WERI-Rb-1 (cell line): ENCODE measurements around the gene GSN.

Experiments
- DNase-seq: peaks from one replicate; pipeline ENCODE4 v3.0.0-alpha.2; 2020
- H3K27ac ChIP-seq: fragments of 250-450 bp; sonication (Bioruptor Pico); 2 replicates; pipeline ENCODE4 v1.5.1; 2020; ENCODE audit warnings: mild to moderate bottlenecking, moderate library complexity
- H3K27me3 ChIP-seq: fragments of 250-450 bp; sonication (Bioruptor Pico); 2 replicates; pipeline ENCODE4 v1.5.1; 2021; ENCODE audit warnings: mild to moderate bottlenecking, low read depth, moderate library complexity; ENCODE audit not compliant: insufficient read depth, severe bottlenecking
- H3K36me3 ChIP-seq: fragments of 250-450 bp; sonication (Bioruptor Pico); 2 replicates; pipeline ENCODE4 v1.5.1; 2020; ENCODE audit warnings: mild to moderate bottlenecking, moderate library complexity
- H3K4me3 ChIP-seq: 2 replicates; pipeline ENCODE4 v1.5.1; 2011; ENCODE audit warnings: low read depth, mild to moderate bottlenecking, control low read depth, low read length
- H3K9me3 ChIP-seq: fragments of 250-450 bp; sonication (Bioruptor Pico); 2 replicates; pipeline ENCODE4 v1.5.1; 2021; ENCODE audit warnings: mild to moderate bottlenecking, moderate library complexity; ENCODE audit not compliant: severe bottlenecking
- CTCF ChIP-seq: IDR thresholded peaks from 2 replicates; pipeline ENCODE4 v1.5.1; 2011; ENCODE audit warnings: low read depth, mild to moderate bottlenecking, control low read depth, inconsistent platforms, low read length

GSN gene

GRCh38 chr9:121233906-121234831 lies 33.8 kb upstream of the GSN start:
- no peak for TF ChIP-seq CTCF
- DNase-seq: no peak
- Histone ChIP-seq H3K4me3 (no peak overlapping the region), H3K27ac (no peak overlapping the region), H3K36me3 (no peaks in the 10 kb centered on the region), H3K9me3 (no peaks in the 10 kb centered on the region), H3K27me3 (no peaks in the 10 kb centered on the region)

DNA sequence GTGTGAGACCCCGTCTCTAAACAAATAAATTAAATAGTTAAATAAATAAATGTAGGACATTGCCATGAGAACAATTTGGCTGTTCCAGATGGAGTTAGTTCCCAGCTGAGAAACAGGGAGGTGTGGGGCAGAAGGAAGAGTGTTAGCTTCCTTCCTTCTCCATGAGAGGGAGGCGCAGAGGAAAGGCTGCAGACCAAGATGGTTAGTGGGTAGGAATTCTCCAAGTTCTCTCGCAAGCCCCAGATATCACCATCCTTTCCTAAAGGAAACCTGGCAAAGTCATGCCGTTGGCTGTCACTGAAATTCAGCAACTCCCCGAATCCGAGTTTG lies 33.2 kb upstream of the GSN start:
- no peaks in the 10 kb centered on the region for H3K27me3 ChIP-seq
- no peak for DNase-seq
- H3K9me3 ChIP-seq: no peaks in the 10 kb centered on the region
- H3K27ac ChIP-seq: no peak overlapping the region
- H3K4me3 ChIP-seq: no peak overlapping the region
- H3K36me3 ChIP-seq: no peaks in the 10 kb centered on the region
- no peak for TF ChIP-seq CTCF

GRCh38 chr9:121235512-121235911 lies 32.5 kb upstream of the GSN start:
- Histone ChIP-seq H3K9me3 (no peaks in the 10 kb centered on the region), H3K27ac (no peak overlapping the region), H3K36me3 (no peaks in the 10 kb centered on the region), H3K27me3 (no peaks in the 10 kb centered on the region), H3K4me3 (no peak overlapping the region)
- no peak for DNase-seq
- TF ChIP-seq CTCF: no peak

DNA sequence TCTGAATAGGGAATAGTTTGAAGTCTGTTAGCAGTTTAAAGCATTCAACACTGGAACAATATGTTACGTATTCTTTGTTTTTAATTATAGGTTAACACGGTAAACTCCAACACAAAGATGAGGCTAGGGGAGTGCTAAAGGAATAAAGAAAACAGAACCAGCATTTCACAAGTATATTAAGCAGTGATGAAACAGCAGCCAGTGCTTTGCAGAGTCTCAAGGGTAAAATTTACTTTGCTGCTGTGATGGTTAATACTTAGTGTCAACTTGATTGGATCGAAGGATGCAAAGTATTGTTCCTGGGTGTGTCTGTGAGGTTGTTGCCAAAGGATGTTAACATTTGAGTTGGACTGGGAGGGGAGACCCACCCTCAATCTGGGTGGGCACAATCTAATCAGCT lies 30.0 kb upstream of the GSN start:
- H3K9me3 ChIP-seq: no peaks in the 10 kb centered on the region
- H3K27me3 ChIP-seq: no peaks in the 10 kb centered on the region
- H3K27ac ChIP-seq: no peak overlapping the region
- no peak for TF ChIP-seq CTCF
- no peak for DNase-seq
- no peaks in the 10 kb centered on the region for H3K36me3 ChIP-seq
- H3K4me3 ChIP-seq: no peak overlapping the region

- Histone ChIP-seq H3K27me3 (no peaks in the 10 kb centered on the region), H3K9me3 (no peaks in the 10 kb centered on the region), H3K36me3 (no peaks in the 10 kb centered on the region), H3K27ac (no peak overlapping the region), H3K4me3 (no peak overlapping the region)
- no peak for DNase-seq
- TF ChIP-seq CTCF: no peak
Observed at GRCh38 chr9:121239071-121239470, 28.9 kb upstream of the GSN start.

DNA sequence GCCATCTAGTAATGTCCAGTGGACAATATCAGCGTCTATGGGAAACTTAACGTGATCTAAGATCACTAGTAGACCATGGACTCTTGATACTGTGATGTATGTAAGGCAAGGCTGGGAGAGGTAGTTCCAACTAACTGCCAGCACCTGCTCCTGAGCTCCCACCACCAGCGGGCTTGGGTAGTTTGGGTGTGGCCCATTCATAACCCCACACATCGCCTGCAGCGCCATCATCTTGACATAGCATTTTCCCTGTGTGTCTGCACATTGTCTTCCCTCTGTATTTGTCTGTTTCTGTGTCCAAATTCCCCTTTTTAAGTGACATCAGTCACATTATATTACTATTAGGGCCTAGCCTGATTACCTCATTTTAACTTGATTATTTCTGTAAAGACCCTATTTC lies 28.1 kb upstream of the GSN start:
- no peak for DNase-seq
- H3K27me3 ChIP-seq: no peaks in the 10 kb centered on the region
- H3K36me3 ChIP-seq: no peaks in the 10 kb centered on the region
- H3K4me3 ChIP-seq: no peak overlapping the region
- H3K27ac ChIP-seq: no peak overlapping the region
- no peak for TF ChIP-seq CTCF
- H3K9me3 ChIP-seq: no peaks in the 10 kb centered on the region
